ENCODE measurements around the gene TEK. TPM values are rescaled to one million over a fixed set of nuclear protein-coding genes. Genes with fewer than 3 reads are reported as not detected.

TEK gene
- total RNA-seq, 2 donors from 2014 or later, result 1.6 to 6.3 TPM

DNA sequence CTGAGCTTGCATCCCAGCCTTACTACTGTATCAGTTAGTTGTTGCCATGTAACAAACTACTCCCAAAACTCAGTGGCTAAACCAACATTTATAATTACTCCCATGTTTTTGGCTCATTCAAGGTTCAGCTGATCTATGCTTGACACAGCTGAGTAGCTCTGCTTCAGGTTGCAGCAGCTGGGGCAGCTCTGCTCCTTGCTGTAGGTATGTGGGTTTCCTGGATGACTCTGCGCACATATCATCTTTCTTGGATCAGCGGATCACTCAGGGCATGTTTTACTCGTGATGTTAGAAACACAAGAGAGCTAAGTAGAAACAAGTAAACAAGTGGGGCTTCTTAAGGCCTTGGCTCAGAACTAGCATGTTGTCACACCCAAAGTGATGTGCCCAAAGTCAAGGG lies 15.1 kb downstream of the TEK start:
- H3K27ac ChIP-seq, result no peak overlapping the region
- H3K4me3 ChIP-seq, result no peak overlapping the region
- intact Hi-C loops (cut with DNase I), result no loop called here
- no peaks in the 10 kb centered on the region for H3K27me3 ChIP-seq
- no peaks in the 10 kb centered on the region for H3K4me1 ChIP-seq
- DNase-seq, result no peak
- no peaks in the 10 kb centered on the region for H3K9me3 ChIP-seq
- H3K9ac ChIP-seq (ENCODE audit: low read depth in 2 of 2, low read length in 2 of 2), result no peak overlapping the region
- H3K36me3 ChIP-seq, result no peaks in the 10 kb centered on the region
- TF ChIP-seq, protein P1, sequence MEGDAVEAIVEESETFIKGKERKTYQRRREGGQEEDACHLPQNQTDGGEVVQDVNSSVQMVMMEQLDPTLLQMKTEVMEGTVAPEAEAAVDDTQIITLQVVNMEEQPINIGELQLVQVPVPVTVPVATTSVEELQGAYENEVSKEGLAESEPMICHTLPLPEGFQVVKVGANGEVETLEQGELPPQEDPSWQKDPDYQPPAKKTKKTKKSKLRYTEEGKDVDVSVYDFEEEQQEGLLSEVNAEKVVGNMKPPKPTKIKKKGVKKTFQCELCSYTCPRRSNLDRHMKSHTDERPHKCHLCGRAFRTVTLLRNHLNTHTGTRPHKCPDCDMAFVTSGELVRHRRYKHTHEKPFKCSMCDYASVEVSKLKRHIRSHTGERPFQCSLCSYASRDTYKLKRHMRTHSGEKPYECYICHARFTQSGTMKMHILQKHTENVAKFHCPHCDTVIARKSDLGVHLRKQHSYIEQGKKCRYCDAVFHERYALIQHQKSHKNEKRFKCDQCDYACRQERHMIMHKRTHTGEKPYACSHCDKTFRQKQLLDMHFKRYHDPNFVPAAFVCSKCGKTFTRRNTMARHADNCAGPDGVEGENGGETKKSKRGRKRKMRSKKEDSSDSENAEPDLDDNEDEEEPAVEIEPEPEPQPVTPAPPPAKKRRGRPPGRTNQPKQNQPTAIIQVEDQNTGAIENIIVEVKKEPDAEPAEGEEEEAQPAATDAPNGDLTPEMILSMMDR (IDR thresholded peaks at IDR 0.05), result no peak

DNA sequence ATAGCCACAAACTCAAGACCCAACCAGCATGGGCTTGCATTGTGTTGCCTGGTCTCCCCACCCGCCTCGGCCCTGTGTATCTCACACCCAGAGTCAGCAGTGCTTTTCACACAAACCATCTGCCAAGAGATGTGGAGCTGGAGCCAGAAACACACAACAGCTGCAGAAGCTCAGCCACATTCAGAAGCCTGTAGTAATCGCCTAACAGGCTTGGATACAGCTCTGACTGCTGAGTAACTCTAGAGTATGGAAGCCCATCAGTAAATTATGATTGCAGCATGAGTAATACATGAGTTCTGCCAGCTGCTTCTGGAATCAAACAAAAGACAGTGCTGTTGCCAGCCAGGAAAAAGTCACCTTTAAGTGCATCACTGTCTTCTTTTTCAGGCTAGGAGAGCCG lies 16.0 kb downstream of the TEK start:
- no peaks in the 10 kb centered on the region for H3K4me1 ChIP-seq
- no peak overlapping the region for H3K9ac ChIP-seq (ENCODE audit: low read depth in 2 of 2, low read length in 2 of 2)
- intact Hi-C loops (cut with DNase I), result no loop called here
- no peak overlapping the region for H3K4me3 ChIP-seq
- DNase-seq, result peak; percentile 54
- no peaks in the 10 kb centered on the region for H3K9me3 ChIP-seq
- no peaks in the 10 kb centered on the region for H3K27me3 ChIP-seq
- TF ChIP-seq, protein P1 (IDR thresholded peaks at IDR 0.05), result no peak
- H3K36me3 ChIP-seq, result no peaks in the 10 kb centered on the region
- H3K27ac ChIP-seq, result peak overlapping the region; percentile 29

DNA sequence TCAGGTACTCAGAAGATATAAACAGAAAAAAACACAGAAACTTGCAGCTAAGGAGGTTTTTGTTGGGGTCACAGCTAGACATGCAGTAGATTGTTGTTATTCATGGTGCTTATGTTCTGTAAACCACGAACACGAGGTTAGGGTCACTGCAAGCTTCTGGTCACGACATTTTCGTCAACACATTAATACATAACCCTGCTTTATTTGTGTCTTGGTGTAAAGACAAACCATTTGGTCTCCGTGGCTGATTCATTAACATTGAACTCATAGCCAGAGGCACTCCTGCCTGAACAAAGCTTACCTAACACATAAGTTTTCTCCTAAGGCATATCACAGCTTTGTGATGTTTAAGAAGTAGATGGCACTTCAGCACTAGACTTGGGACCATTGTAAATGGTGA lies 16.9 kb downstream of the TEK start:
- no peaks in the 10 kb centered on the region for H3K36me3 ChIP-seq
- intact Hi-C loops (cut with DNase I), result no loop called here
- no peaks in the 10 kb centered on the region for H3K27me3 ChIP-seq
- H3K9me3 ChIP-seq, result no peaks in the 10 kb centered on the region
- TF ChIP-seq, protein P1 (IDR thresholded peaks at IDR 0.05), result no peak
- DNase-seq, result no peak
- no peak overlapping the region for H3K9ac ChIP-seq (ENCODE audit: low read depth in 2 of 2, low read length in 2 of 2)
- H3K4me1 ChIP-seq, result no peaks in the 10 kb centered on the region
- H3K4me3 ChIP-seq, result no peak overlapping the region
- no peak overlapping the region for H3K27ac ChIP-seq

DNA sequence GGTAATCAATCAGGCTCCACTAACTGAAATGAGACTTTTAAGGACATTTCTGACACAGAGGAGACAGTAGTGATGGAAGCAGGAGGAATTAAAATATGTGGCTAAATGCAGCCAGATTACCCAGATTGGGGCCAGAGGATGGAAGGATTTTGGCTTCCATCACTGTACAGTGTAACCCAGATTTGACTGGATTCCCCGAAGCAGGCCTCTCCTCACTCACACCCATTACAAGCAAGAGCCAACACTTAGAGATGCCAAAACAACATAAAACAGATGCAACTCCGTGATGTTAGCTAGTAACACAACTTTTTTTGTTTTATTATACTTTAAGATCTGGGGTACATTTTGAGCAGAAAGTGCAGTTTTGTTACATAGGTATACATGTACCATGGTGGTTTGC lies 17.6 kb downstream of the TEK start:
- no peak overlapping the region for H3K27ac ChIP-seq
- no peaks in the 10 kb centered on the region for H3K36me3 ChIP-seq
- H3K27me3 ChIP-seq, result no peaks in the 10 kb centered on the region
- no peaks in the 10 kb centered on the region for H3K9me3 ChIP-seq
- no peak for DNase-seq
- no peak overlapping the region for H3K4me3 ChIP-seq
- TF ChIP-seq, protein P1 (IDR thresholded peaks at IDR 0.05), result no peak
- H3K9ac ChIP-seq (ENCODE audit: low read depth in 2 of 2, low read length in 2 of 2), result no peak overlapping the region
- H3K4me1 ChIP-seq, result no peaks in the 10 kb centered on the region
- intact Hi-C loops (cut with DNase I), result no loop called here

DNA sequence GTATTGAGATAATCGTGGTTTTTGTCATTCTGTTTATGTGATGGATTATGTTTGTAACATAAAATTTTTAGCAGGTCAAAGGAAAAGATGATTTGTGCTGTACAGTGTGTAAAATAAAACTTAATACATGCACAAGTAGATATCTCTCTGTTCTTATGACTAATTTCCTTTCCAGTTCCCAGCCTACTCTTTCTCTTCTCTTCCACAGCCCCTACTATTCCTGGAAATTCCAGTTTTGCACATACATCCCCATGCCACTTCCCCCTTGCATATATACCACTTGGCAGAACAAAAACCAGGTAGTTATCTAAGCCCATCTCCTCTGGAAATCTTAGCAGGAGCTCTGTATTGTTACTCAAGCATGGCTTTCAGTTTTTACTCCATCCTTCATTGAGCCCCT lies 20.2 kb downstream of the TEK start:
- TF ChIP-seq, protein P1 (IDR thresholded peaks at IDR 0.05), result no peak
- H3K27ac ChIP-seq, result no peak overlapping the region
- no peak for DNase-seq
- no peaks in the 10 kb centered on the region for H3K36me3 ChIP-seq
- no peaks in the 10 kb centered on the region for H3K27me3 ChIP-seq
- intact Hi-C loops (cut with DNase I), result no loop called here
- H3K4me1 ChIP-seq, result no peaks in the 10 kb centered on the region
- no peak overlapping the region for H3K4me3 ChIP-seq
- no peak overlapping the region for H3K9ac ChIP-seq (ENCODE audit: low read depth in 2 of 2, low read length in 2 of 2)
- no peaks in the 10 kb centered on the region for H3K9me3 ChIP-seq

DNA sequence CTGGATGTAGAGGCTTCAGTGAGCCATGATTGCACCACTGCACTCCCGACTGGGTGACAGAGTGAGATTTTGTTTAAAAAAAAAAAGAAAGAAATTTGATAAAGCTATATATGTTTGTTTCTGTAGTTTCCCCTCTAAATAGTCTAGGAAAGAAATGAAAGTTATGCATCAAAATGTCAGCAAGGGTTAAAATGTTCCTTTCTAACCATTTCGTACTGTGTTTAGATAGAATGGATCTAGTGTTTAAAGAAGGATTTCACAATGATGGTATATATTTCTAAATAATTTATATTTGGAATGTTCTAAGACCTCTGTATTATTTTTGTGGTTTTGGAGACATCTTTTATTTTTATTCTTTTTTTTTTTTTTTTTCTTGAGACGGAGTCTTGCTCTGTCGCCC lies 22.7 kb downstream of the TEK start:
- TF ChIP-seq, protein P1 (IDR thresholded peaks at IDR 0.05), result no peak
- Histone ChIP-seq H3K4me1 (no peaks in the 10 kb centered on the region), H3K27ac (no peak overlapping the region), H3K9ac (ENCODE audit: low read depth in 2 of 2, low read length in 2 of 2) (no peak overlapping the region), H3K36me3 (no peaks in the 10 kb centered on the region), H3K4me3 (no peak overlapping the region), H3K27me3 (no peaks in the 10 kb centered on the region), H3K9me3 (no peaks in the 10 kb centered on the region)
- no peak for DNase-seq
- intact Hi-C loops (cut with DNase I), result no loop called here

All from colonic mucosa (tissue), 4 donors.